Common myeloid progenitor, CD34-positive (primary cell): Measurements from ENCODE around the gene BMAL2.
A peak's percentile ranks its signal among the peaks of the same experiment; 100 is the strongest.

Experiments used
- CTCF ChIA-PET: fragments of 350-600 bp; sonication (Branson Sonifier 250); formaldehyde crosslinking; loops from one replicate; lab custom pipeline; 2021; ENCODE audit warnings: antibody characterized with exemption; lab: Charles Lee
- POLR2A ChIA-PET: fragments of 350-600 bp; sonication (Branson Sonifier 250); formaldehyde crosslinking; loops from one replicate; lab custom pipeline; 2021; ENCODE audit warnings: antibody characterized with exemption; lab: Charles Lee
- DNase-seq, 3 donors: peaks; one replicate each; pipeline versions ENCODE4 v3.0.0 to v3.0.0-alpha.2; 2013
- H3K27ac ChIP-seq, 2 experiments: 1 replicate in 1 of 2; 2 replicates in 1 of 2; pipeline ENCODE4 v1.7.0; 2013; ENCODE audit warnings: inconsistent platforms in 2 of 2, low read length in 2 of 2, mild to moderate bottlenecking in 2 of 2, low read depth in 1 of 2, moderate library complexity in 1 of 2; ENCODE audit not compliant: severe bottlenecking in 2 of 2, insufficient read depth in 1 of 2, poor library complexity in 1 of 2
- H3K27me3 ChIP-seq, 5 experiments: replicated peaks in 2 of 5; 1 replicate in 3 of 5; 2 replicates in 2 of 5; pipeline versions ENCODE4 v1.6.1 to v1.7.0; 2013; ENCODE audit warnings: low read length in 4 of 5, mild to moderate bottlenecking in 2 of 5, moderate library complexity in 2 of 5, inconsistent platforms in 1 of 5; ENCODE audit not compliant: insufficient read depth in 5 of 5, control insufficient read depth in 4 of 5
- H3K36me3 ChIP-seq, 4 experiments: 1 replicate in 2 of 4; 2 replicates in 2 of 4; pipeline versions ENCODE4 v1.6.1 to v1.7.0; 2013; ENCODE audit warnings: low read length in 3 of 4, control low read depth in 1 of 4, mild to moderate bottlenecking in 1 of 4; ENCODE audit not compliant: control insufficient read depth in 4 of 4, insufficient read depth in 4 of 4
- H3K4me1 ChIP-seq, 4 experiments: 1 replicate in 3 of 4; 2 replicates in 1 of 4; pipeline versions ENCODE4 v1.6.1 to v1.7.1; 2013; ENCODE audit warnings: low read length in 3 of 4, mild to moderate bottlenecking in 3 of 4, control low read depth in 1 of 4, inconsistent platforms in 1 of 4, moderate library complexity in 1 of 4; ENCODE audit not compliant: control insufficient read depth in 4 of 4, insufficient read depth in 4 of 4; ENCODE audit errors: control extremely low read depth in 1 of 4
- H3K4me3 ChIP-seq, 7 experiments: 1 replicate in 4 of 7; 2 replicates in 3 of 7; pipeline versions ENCODE4 v1.5.1 to v1.7.0; 2013; ENCODE audit warnings: mild to moderate bottlenecking in 7 of 7, low read length in 6 of 7, moderate library complexity in 6 of 7, inconsistent platforms in 2 of 7, low read depth in 2 of 7, control low read depth in 1 of 7; ENCODE audit not compliant: insufficient read depth in 4 of 7, control insufficient read depth in 1 of 7; ENCODE audit errors: extremely low read depth in 1 of 7
- H3K9me3 ChIP-seq, 5 experiments: 1 replicate in 4 of 5; 2 replicates in 1 of 5; pipeline versions ENCODE4 v1.6.1 to v1.7.1; 2013; ENCODE audit warnings: low read length in 4 of 5, mild to moderate bottlenecking in 2 of 5, inconsistent platforms in 1 of 5, low read depth in 1 of 5, moderate library complexity in 1 of 5; ENCODE audit not compliant: control insufficient read depth in 4 of 5, insufficient read depth in 2 of 5; ENCODE audit errors: control extremely low read depth in 1 of 5
- WGBS: methylation state at CpG from one replicate; pipeline ENCODE4 v1.1.5; 2013; ENCODE audit not compliant: insufficient coverage; 5-methylcytosine and 5-hydroxymethylcytosine counted together

Gene BMAL2

DNA sequence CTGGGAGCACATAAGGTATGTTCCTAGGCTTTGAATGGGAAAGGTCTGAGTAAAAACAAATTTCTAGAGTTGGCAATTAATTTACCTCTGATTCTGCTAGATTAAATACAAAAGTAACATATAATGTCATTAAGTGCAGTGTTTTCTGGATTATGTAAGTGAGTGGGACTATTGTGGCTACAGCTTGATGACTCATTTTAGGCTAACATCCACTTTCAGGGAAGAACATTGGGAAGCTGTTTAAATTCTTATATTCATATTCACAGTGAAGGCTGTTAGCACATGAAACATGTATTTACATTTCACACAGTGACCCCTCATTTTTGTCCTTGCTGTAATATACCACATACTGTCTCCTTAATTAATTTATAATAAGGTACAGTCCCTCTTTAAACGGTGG is 13.2 kb upstream of the BMAL2 start:
- no peak for DNase-seq

GRCh38 chr12:27319848-27320247 is 12.8 kb upstream of the BMAL2 start:
- Histone ChIP-seq H3K27ac (no peak overlapping the region), H3K9me3 (no peaks in the 10 kb centered on the region), H3K4me1 (no peaks in the 10 kb centered on the region), H3K36me3 (peaks cover 10 to 32% (median 25%) of the 10 kb centered on the region in 4 experiments), H3K4me3 (no peak overlapping the region), H3K27me3 (no peaks in the 10 kb centered on the region)
- no peak for DNase-seq
- ChIA-PET CTCF (interaction anchor here (0.9 to 1.7 kb wide), 4 partner anchors 8 to 65 kb away, joined by 3 to 5 read pairs (median 4); no protein-coding TSS in a partner anchor), POLR2A (interaction anchor here (0.7 kb wide), 1 partner anchor 11 kb away, joined by 3 read pairs; no protein-coding TSS in a partner anchor)
- 95% methylated on average over 2 of the region's 2 CpGs for WGBS

More for the DNA sequence above, 13.2 kb upstream of the BMAL2 start:
- Histone ChIP-seq H3K4me1 (no peaks in the 10 kb centered on the region), H3K9me3 (no peaks in the 10 kb centered on the region), H3K27me3 (no peaks in the 10 kb centered on the region), H3K4me3 (no peak overlapping the region), H3K36me3 (peaks cover 15 to 34% (median 27%) of the 10 kb centered on the region in 4 experiments), H3K27ac (no peak overlapping the region)
- CTCF ChIA-PET = interaction anchor here (1.1 to 1.6 kb wide), 2 partner anchors 12 to 13 kb away, joined by 3 read pairs; no protein-coding TSS in a partner anchor
- POLR2A ChIA-PET = no interaction called here
- no CpG with 5 or more reads among the region's 1 CpG for WGBS

DNA sequence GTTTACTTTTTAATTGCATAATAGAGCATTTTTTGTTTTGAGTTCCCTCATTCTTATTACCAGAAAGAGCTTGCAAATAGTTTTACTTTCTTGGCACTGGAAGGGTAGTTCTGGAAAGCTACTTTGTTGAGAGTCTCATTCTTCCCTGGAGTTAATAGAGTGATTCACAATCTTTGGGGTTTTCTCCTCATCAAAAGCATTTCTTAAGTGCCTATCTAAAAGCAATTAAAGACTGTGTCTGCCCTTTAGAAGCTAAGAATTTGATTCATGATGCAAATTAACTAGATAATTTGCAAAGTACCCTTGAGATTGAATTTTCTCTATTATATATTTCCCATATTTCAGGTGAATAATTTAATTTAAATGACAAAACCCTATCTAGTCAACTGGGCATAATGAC is 8.1 kb upstream of the BMAL2 start:
- H3K36me3 ChIP-seq = peaks cover 4 to 28% (median 14%) of the 10 kb centered on the region in 4 experiments
- POLR2A ChIA-PET = no interaction called here
- H3K4me3 ChIP-seq = no peak overlapping the region
- H3K9me3 ChIP-seq = no peaks in the 10 kb centered on the region
- no peaks in the 10 kb centered on the region for H3K27me3 ChIP-seq
- no peak for DNase-seq
- H3K4me1 ChIP-seq = no peaks in the 10 kb centered on the region
- no peak overlapping the region for H3K27ac ChIP-seq
- CTCF ChIA-PET = interaction anchor here (1.7 kb wide), 1 partner anchor 19 kb away, joined by 5 read pairs; no protein-coding TSS in a partner anchor

DNA sequence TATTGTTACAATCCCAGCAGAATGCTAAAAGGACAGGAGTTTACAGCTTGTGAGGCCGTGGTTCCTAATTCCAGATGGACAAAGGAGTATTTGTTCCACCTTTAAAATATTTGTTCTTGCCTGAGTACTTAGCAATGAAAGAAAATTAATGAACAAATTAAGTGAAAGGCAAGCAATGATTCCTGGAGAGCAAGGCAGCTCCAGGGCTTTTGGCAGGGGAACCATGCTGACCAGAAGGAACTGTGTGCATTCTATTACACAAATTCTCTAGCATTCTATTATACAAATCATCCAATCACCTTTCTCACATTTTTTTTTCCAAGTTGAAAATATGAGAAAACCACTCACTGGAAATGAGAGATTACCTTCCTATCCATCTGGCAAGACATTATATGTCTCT is 1.8 kb upstream of the BMAL2 start:
- Histone ChIP-seq H3K9me3 (no peaks in the 10 kb centered on the region), H3K4me3 (peak overlapping the region in 3 of 7 experiments; percentile 22 to 51 (median 39)), H3K27ac (no peak overlapping the region), H3K27me3 (peaks cover 0 to 4% (median 0%) of the 10 kb centered on the region in 5 experiments), H3K4me1 (peaks cover 9 to 32% (median 22%) of the 10 kb centered on the region in 4 experiments), H3K36me3 (peaks cover 0 to 7% (median 4%) of the 10 kb centered on the region in 4 experiments)
- POLR2A ChIA-PET = interaction anchor here (0.6 kb wide), 1 partner anchor 11 kb away, joined by 3 read pairs; no protein-coding TSS in a partner anchor
- DNase-seq = no peak
- CTCF ChIA-PET = interaction anchor here (0.7 kb wide), 2 partner anchors 11 to 25 kb away, joined by 3 read pairs; no protein-coding TSS in a partner anchor
- WGBS = 100% methylated on average over 1 of the region's 1 CpG

GRCh38 chr12:27331291-27331926 is 1.2 kb upstream of the BMAL2 start:
- CTCF ChIA-PET = interaction anchor here (0.7 to 1.2 kb wide), 3 partner anchors 11 to 56 kb away, joined by 3 read pairs; no protein-coding TSS in a partner anchor
- peak; percentile 36 to 85 (median 83) for DNase-seq
- no peak overlapping the region for H3K27ac ChIP-seq
- H3K4me3 ChIP-seq = peak overlapping the region in 4 of 7 experiments; percentile 5 to 51 (median 30)
- 26% methylated on average over 4 of the region's 7 CpGs for WGBS
- H3K27me3 ChIP-seq = peaks cover 0 to 4% (median 0%) of the 10 kb centered on the region in 5 experiments
- POLR2A ChIA-PET = interaction anchor here (0.6 kb wide), 1 partner anchor 11 kb away, joined by 3 read pairs; no protein-coding TSS in a partner anchor
- H3K36me3 ChIP-seq = peaks cover 0 to 4% (median 2%) of the 10 kb centered on the region in 4 experiments
- no peaks in the 10 kb centered on the region for H3K9me3 ChIP-seq
- H3K4me1 ChIP-seq = peaks cover 9 to 32% (median 22%) of the 10 kb centered on the region in 4 experiments

DNA sequence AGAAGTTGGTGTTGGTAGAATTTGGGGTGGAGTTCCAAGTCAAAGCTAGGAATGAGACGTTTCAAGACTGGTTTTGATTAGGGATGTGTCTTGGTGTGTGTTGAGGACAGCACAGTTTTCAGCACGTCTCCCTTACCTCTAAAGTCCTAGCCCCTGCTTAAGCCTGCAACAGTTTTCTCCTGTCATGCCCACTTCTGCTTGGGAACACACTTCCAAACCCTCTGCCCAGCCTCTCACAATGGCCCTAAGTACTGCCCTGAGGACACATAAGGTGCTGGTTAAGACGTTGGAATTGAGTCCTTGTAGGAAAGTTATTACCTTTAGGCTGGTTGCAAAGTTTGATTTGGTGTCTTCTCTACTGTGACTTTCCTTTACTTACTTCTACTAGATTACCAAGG is 710 bp upstream of the BMAL2 start:
- DNase-seq = no peak
- Histone ChIP-seq H3K4me3 (peak overlapping the region in 6 of 7 experiments; percentile 76 to 95 (median 82)), H3K4me1 (peaks cover 9 to 32% (median 22%) of the 10 kb centered on the region in 4 experiments), H3K27ac (no peak overlapping the region), H3K9me3 (no peaks in the 10 kb centered on the region), H3K27me3 (peaks cover 0 to 4% (median 0%) of the 10 kb centered on the region in 5 experiments), H3K36me3 (peaks cover 0 to 2% (median under 1%) of the 10 kb centered on the region in 4 experiments)
- ChIA-PET CTCF (interaction anchor here (1.2 kb wide), 1 partner anchor 55 kb away, joined by 3 read pairs; no protein-coding TSS in a partner anchor), POLR2A (no interaction called here)
- no CpG with 5 or more reads among the region's 3 CpGs for WGBS

DNA sequence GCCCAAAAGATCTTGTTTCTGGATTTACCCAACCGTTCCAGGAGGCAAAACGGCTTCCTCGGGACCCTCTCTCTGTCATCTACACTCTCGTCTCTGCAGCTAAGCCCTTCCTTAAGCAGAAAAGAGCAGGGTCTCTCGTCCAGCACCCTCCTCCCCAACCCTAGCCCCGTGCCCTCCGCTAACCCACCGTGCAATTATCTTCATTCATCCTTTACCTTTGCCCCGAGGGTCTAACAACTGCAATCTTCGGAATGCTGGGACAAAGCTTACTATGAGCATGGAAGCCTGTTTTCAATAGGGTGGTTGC is 276 bp upstream of the BMAL2 start:
- no peaks in the 10 kb centered on the region for H3K9me3 ChIP-seq
- peaks cover 0 to 4% (median 0%) of the 10 kb centered on the region in 5 experiments for H3K27me3 ChIP-seq
- CTCF ChIA-PET = interaction anchor here (1.2 to 2.0 kb wide), 3 partner anchors 27 to 55 kb away, joined by 3 to 6 read pairs (median 5); no protein-coding TSS in a partner anchor
- H3K36me3 ChIP-seq = peaks cover 0 to 2% (median under 1%) of the 10 kb centered on the region in 4 experiments
- POLR2A ChIA-PET = no interaction called here
- WGBS = 14% methylated on average over 9 of the region's 10 CpGs
- H3K27ac ChIP-seq = no peak overlapping the region
- H3K4me3 ChIP-seq = peak overlapping the region; percentile 76 to 95 (median 83)
- no peak for DNase-seq
- peaks cover 9 to 32% (median 22%) of the 10 kb centered on the region in 4 experiments for H3K4me1 ChIP-seq
